GM21360 (cell line): ENCODE results near the gene GATD1.
A peak's percentile ranks its signal among the peaks of the same experiment; 100 is the strongest.

ENCODE experiments used
- ATAC-seq: cut with Tn5 transposase; IDR thresholded peaks from one replicate; pipeline ENCODE4 v1.9.1; 2021; ENCODE audit warnings: mild to moderate bottlenecking, moderate library complexity; ENCODE audit not compliant: unreplicated experiment

Gene GATD1

GRCh38 chr11:777288-778255, at the start of gene GATD1:
TSS of gene GATD1 (minus strand) at chr11:777487. CDS start at chr11:777462, 25 bp downstream.
- peak; percentile 63 for ATAC-seq

GRCh38 chr11:826836-827145, 49.5 kb upstream of the GATD1 start:
- no peak for ATAC-seq

- no peak for ATAC-seq
Observed at GRCh38 chr11:826227-826621, 48.9 kb upstream of the GATD1 start.

GRCh38 chr11:825366-826226, 48.3 kb upstream of the GATD1 start:
- no peak for ATAC-seq

GRCh38 chr11:824942-825341, 47.7 kb upstream of the GATD1 start:
- no peak for ATAC-seq

GRCh38 chr11:824292-824880, 47.1 kb upstream of the GATD1 start:
- no peak for ATAC-seq

GRCh38 chr11:823441-824291, 46.4 kb upstream of the GATD1 start:
- ATAC-seq = no peak

- no peak for ATAC-seq
Observed at GRCh38 chr11:821512-822371, 44.5 kb upstream of the GATD1 start.

GRCh38 chr11:820655-821511, 43.6 kb upstream of the GATD1 start:
- no peak for ATAC-seq

GRCh38 chr11:819943-820649, 42.8 kb upstream of the GATD1 start:
- ATAC-seq = peak; percentile 49

GRCh38 chr11:819129-819931, 42.0 kb upstream of the GATD1 start:
- peak; percentile 59 for ATAC-seq

- ATAC-seq = no peak
Observed at GRCh38 chr11:818396-819128, 41.3 kb upstream of the GATD1 start, which contains the start of gene PNPLA2. TSS of gene PNPLA2 (plus strand) at chr11:818914. CDS start at chr11:819719, 805 bp downstream.

GRCh38 chr11:816433-816779, 39.1 kb upstream of the GATD1 start:
- ATAC-seq = no peak

GRCh38 chr11:815675-816432, 38.6 kb upstream of the GATD1 start:
- ATAC-seq = no peak

- ATAC-seq = no peak
Observed at GRCh38 chr11:813456-814096, 36.3 kb upstream of the GATD1 start.
